IMR-90 (cell line): ENCODE results near the gene ITSN1. TPM values are rescaled to one million over a fixed set of nuclear protein-coding genes. Genes with fewer than 3 reads are reported as not detected.

Experiments
- ATAC-seq: fragments of 200-7000 bp; cut with Tn5 transposase; 2 replicates; pipeline ENCODE4 v1.9.1; 2020; ENCODE audit warnings: low read depth, mild to moderate bottlenecking, moderate library complexity
- BruUV-seq: library from RNA; stranded (reverse); fragments of 400-500 nt; replicated peaks from 2 replicates; lab custom pipeline; 2021; lab: Mats Ljungman, UMichigan
- CTCF ChIA-PET: fragments of 300-600 bp; formaldehyde crosslinking; extraction: SDS; loops from one replicate; lab custom pipeline; 2021; ENCODE audit warnings: antibody characterized with exemption; lab: Yijun Ruan, JAX
- POLR2A ChIA-PET: fragments of 300-600 bp; sonication (Branson Sonifier 250); formaldehyde crosslinking; loops from one replicate; lab custom pipeline; 2022; ENCODE audit warnings: antibody characterized with exemption; ENCODE audit not compliant: unreplicated experiment; lab: Charles Lee
- DNase-seq: peaks from one replicate; pipeline ENCODE4 v3.0.0; 2013
- H2AFZ ChIP-seq: replicated peaks from 2 replicates; pipeline ENCODE3; 2013; ENCODE audit warnings: low read length, mild to moderate bottlenecking; ENCODE audit not compliant: poor library complexity
- H2AK5ac ChIP-seq: 2 replicates; pipeline ENCODE4 v1.6.1; 2013; ENCODE audit warnings: low read depth, low read length, inconsistent platforms
- H2AK9ac ChIP-seq: replicated peaks from 2 replicates; pipeline ENCODE3; 2013; ENCODE audit warnings: mild to moderate bottlenecking, low read depth, low read length, moderate library complexity; ENCODE audit not compliant: poor library complexity
- H2BK120ac ChIP-seq: 2 replicates; pipeline ENCODE4 v1.6.1; 2013; ENCODE audit warnings: low read depth, low read length, inconsistent platforms
- H2BK15ac ChIP-seq: 3 replicates; pipeline ENCODE4 v1.6.1; 2013; ENCODE audit warnings: low read depth, low read length, inconsistent platforms
- H2BK20ac ChIP-seq: 2 replicates; pipeline ENCODE4 v1.6.1; 2013; ENCODE audit warnings: low read depth, mild to moderate bottlenecking, inconsistent platforms, low read length, moderate library complexity
- H2BK5ac ChIP-seq: 2 replicates; pipeline ENCODE4 v1.6.1; 2013; ENCODE audit warnings: mild to moderate bottlenecking, low read depth, low read length, inconsistent platforms; ENCODE audit not compliant: poor library complexity, severe bottlenecking
- H3K14ac ChIP-seq: replicated peaks from 2 replicates; pipeline ENCODE4 v1.6.1; 2013; ENCODE audit warnings: low read depth, low read length, inconsistent platforms
- H3K18ac ChIP-seq: 2 replicates; pipeline ENCODE4 v1.6.1; 2013; ENCODE audit warnings: low read depth, low read length, control low read depth
- H3K23ac ChIP-seq: 2 replicates; pipeline ENCODE4 v1.6.1; 2013; ENCODE audit warnings: low read depth, low read length, inconsistent platforms
- H3K27ac ChIP-seq: 2 replicates; pipeline ENCODE4 v1.5.1; 2013; ENCODE audit warnings: mild to moderate bottlenecking, control low read depth, low read length; ENCODE audit not compliant: insufficient read depth
- H3K27me3 ChIP-seq: 2 replicates; pipeline ENCODE4 v1.6.1; 2013; ENCODE audit warnings: low read length; ENCODE audit not compliant: control insufficient read depth, insufficient read depth
- H3K36me3 ChIP-seq: 2 replicates; pipeline ENCODE4 v1.6.1; 2013; ENCODE audit warnings: low read length, mixed read lengths; ENCODE audit not compliant: control insufficient read depth, insufficient read depth
- H3K4ac ChIP-seq: 2 replicates; pipeline ENCODE4 v1.6.1; 2013; ENCODE audit warnings: low read depth, low read length, inconsistent platforms
- H3K4me1 ChIP-seq: 2 replicates; pipeline ENCODE4 v1.6.1; 2013; ENCODE audit warnings: low read length, mixed read lengths; ENCODE audit not compliant: control insufficient read depth, insufficient read depth
- H3K4me2 ChIP-seq: 2 replicates; pipeline ENCODE4 v1.6.1; 2013; ENCODE audit warnings: low read depth, mild to moderate bottlenecking, control low read depth, low read length, moderate library complexity
- H3K4me3 ChIP-seq: 2 replicates; pipeline ENCODE4 v1.5.1; 2013; ENCODE audit warnings: low read depth, mild to moderate bottlenecking, control low read depth, low read length, moderate library complexity; ENCODE audit not compliant: insufficient read depth
- H3K56ac ChIP-seq: 2 replicates; pipeline ENCODE4 v1.6.1; 2013; ENCODE audit warnings: low read length, inconsistent platforms; ENCODE audit not compliant: insufficient read depth; ENCODE audit errors: extremely low read depth
- H3K79me1 ChIP-seq, 2 experiments: 2 replicates each; pipeline ENCODE4 v1.6.1; 2013; ENCODE audit warnings: low read length in 2 of 2, inconsistent platforms in 1 of 2, low read depth in 1 of 2
- H3K9ac ChIP-seq: 2 replicates; pipeline ENCODE4 v1.6.1; 2013; ENCODE audit warnings: low read depth, low read length, control low read depth
- H3K9me1 ChIP-seq: 2 replicates; pipeline ENCODE4 v1.6.1; 2013; ENCODE audit warnings: low read length, inconsistent platforms; ENCODE audit not compliant: insufficient read depth
- H3K9me3 ChIP-seq: 2 replicates; pipeline ENCODE4 v1.6.1; 2013; ENCODE audit warnings: low read length; ENCODE audit not compliant: control insufficient read depth, insufficient read depth
- H4K20me1 ChIP-seq: 2 replicates; pipeline ENCODE4 v1.6.1; 2013; ENCODE audit warnings: low read length, inconsistent platforms; ENCODE audit not compliant: insufficient read depth
- H4K5ac ChIP-seq: 2 replicates; pipeline ENCODE4 v1.6.1; 2013; ENCODE audit warnings: mild to moderate bottlenecking, low read depth, low read length, control low read depth
- H4K8ac ChIP-seq, 2 experiments: 2 replicates each; pipeline ENCODE4 v1.6.1; 2013; ENCODE audit warnings: low read depth in 2 of 2, low read length in 2 of 2, control low read depth in 1 of 2, inconsistent platforms in 1 of 2
- H4K91ac ChIP-seq: 2 replicates; pipeline ENCODE4 v1.6.1; 2013; ENCODE audit warnings: low read depth, low read length, inconsistent platforms; ENCODE audit not compliant: insufficient read depth
- BHLHE40 ChIP-seq: fragments of 150-350 bp; IDR thresholded peaks from 2 replicates; pipeline ENCODE4 v1.6.1; 2016; ENCODE audit warnings: mild to moderate bottlenecking, low read depth, low read length
- CEBPB ChIP-seq: IDR thresholded peaks from 2 replicates; pipeline ENCODE4 v1.6.1; 2012; ENCODE audit warnings: low read depth, low read length, improper control_type of control experiment
- CHD1 ChIP-seq: IDR thresholded peaks from 2 replicates; pipeline ENCODE4 v1.6.1; 2012; ENCODE audit warnings: low read depth, low read length, improper control_type of control experiment
- CTCF ChIP-seq: conservative IDR thresholded peaks from 2 replicates; pipeline ENCODE4 v1.5.1; 2012; ENCODE audit warnings: mild to moderate bottlenecking, low read depth, low read length, improper control_type of control experiment
- ELK1 ChIP-seq: fragments of 150-350 bp; IDR thresholded peaks from 2 replicates; pipeline ENCODE4 v1.6.1; 2016; ENCODE audit warnings: low read depth, mild to moderate bottlenecking, low read length, moderate library complexity, borderline replicate concordance
- FOS ChIP-seq: fragments of 150-350 bp; IDR thresholded peaks from 2 replicates; pipeline ENCODE4 v1.6.1; 2016; ENCODE audit warnings: low read depth, low read length
- MAFK ChIP-seq: IDR thresholded peaks from 2 replicates; pipeline ENCODE4 v1.6.1; 2012; ENCODE audit warnings: low read depth, low read length, improper control_type of control experiment
- MAZ ChIP-seq: IDR thresholded peaks from 2 replicates; pipeline ENCODE4 v1.6.1; 2012; ENCODE audit warnings: low read depth, mild to moderate bottlenecking, low read length, improper control_type of control experiment, moderate library complexity, borderline replicate concordance
- MXI1 ChIP-seq: IDR thresholded peaks from 2 replicates; pipeline ENCODE4 v1.6.1; 2012; ENCODE audit warnings: low read depth, mild to moderate bottlenecking, low read length, moderate library complexity, borderline replicate concordance
- NFE2L2 ChIP-seq: fragments of 150-350 bp; IDR thresholded peaks from 2 replicates; pipeline ENCODE4 v1.6.1; 2016; ENCODE audit warnings: low read depth, mild to moderate bottlenecking, low read length
- POLR2A ChIP-seq: IDR thresholded peaks from 2 replicates; pipeline ENCODE4 v1.6.1; 2012; ENCODE audit warnings: mild to moderate bottlenecking, low read depth, low read length
- RAD21 ChIP-seq: IDR thresholded peaks from 2 replicates; pipeline ENCODE4 v1.6.1; 2012; ENCODE audit warnings: low read length, improper control_type of control experiment
- RCOR1 ChIP-seq: IDR thresholded peaks from 2 replicates; pipeline ENCODE4 v1.6.1; 2012; ENCODE audit warnings: mild to moderate bottlenecking, low read length, improper control_type of control experiment; ENCODE audit not compliant: insufficient replicate concordance
- RFX5 ChIP-seq: IDR thresholded peaks from 2 replicates; pipeline ENCODE4 v1.8.0; 2012; ENCODE audit warnings: low read depth, mild to moderate bottlenecking, low read length, moderate library complexity
- SMC3 ChIP-seq: fragments of 150-350 bp; IDR thresholded peaks from 2 replicates; pipeline ENCODE4 v1.6.1; 2016; ENCODE audit warnings: low read depth, mild to moderate bottlenecking, antibody characterized with exemption, low read length, moderate library complexity
- USF2 ChIP-seq: fragments of 150-350 bp; IDR thresholded peaks from 2 replicates; pipeline ENCODE4 v1.6.1; 2017; ENCODE audit warnings: mild to moderate bottlenecking, antibody characterized with exemption, low read length, low read depth
- WGBS, 2 experiments: methylation state at CpG; one replicate each; pipeline versions ENCODE4 v1.1.5 to v1.1.7; 2013; ENCODE audit warnings: missing lambda C conversion rate in 2 of 2; ENCODE audit not compliant: insufficient read length in 1 of 2; ENCODE audit errors: extremely low coverage in 2 of 2; 5-methylcytosine and 5-hydroxymethylcytosine counted together
- dilution Hi-C: fragments of 300-500 bp; cut with HindIII; formaldehyde crosslinking; loops from one replicate; pipeline ENCODE4 v1.14.3; 2018; ENCODE audit warnings: low sequenced_read_pairs; ENCODE audit not compliant: unreplicated experiment
- in situ Hi-C: fragments of 300-500 bp; cut with MboI; formaldehyde crosslinking; loops from 3 replicates; pipeline ENCODE4 v1.14.3; 2019; ENCODE audit warnings: low sequenced_read_pairs, inconsistent platforms, mixed read lengths
- intact Hi-C: fragments of 100-400 bp; cut with micrococcal nuclease; formaldehyde crosslinking; loops from 2 replicates; pipeline ENCODE4 v1.10.0; 2022
- polyA plus RNA-seq, 3 experiments: library from polyadenylated mRNA; depleted of rRNA; stranded (reverse); fragments of >200 nt; gene quantifications; 2 replicates each; pipeline ENCODE4 v1.2.3, GENCODE V29; 2012; ENCODE audit warnings: low replicate concordance in 1 of 3
- total RNA-seq: library from RNA; depleted of rRNA; stranded (reverse); fragments of >200 nt; gene quantifications from 2 replicates; pipeline ENCODE4 v1.2.3, GENCODE V29; 2012

ITSN1 gene
- total and polyA plus RNA-seq, 2 of the 4 experiments (the other 2 are of a cell fraction) = 45.4 to 62.0 TPM

GRCh38 chr21:33872881-33873515 is 230.7 kb downstream of the ITSN1 start:
- in situ Hi-C loops (no loop called here), intact Hi-C loops (no loop called here), dilution Hi-C loops (no loop called here)
- Histone ChIP-seq H2AK9ac (no peak overlapping the region), H3K56ac (no peak overlapping the region), H4K20me1 (no peaks in the 10 kb centered on the region), H3K4me2 (no peak overlapping the region), H2BK5ac (no peak overlapping the region), H3K23ac (no peak overlapping the region), H4K5ac (no peak overlapping the region), H3K36me3 (no peaks in the 10 kb centered on the region), H2BK15ac (no peak overlapping the region), H2AK5ac (no peak overlapping the region), H4K91ac (no peak overlapping the region), H4K8ac (no peak overlapping the region), H2AFZ (no peak overlapping the region), H3K14ac (no peak overlapping the region), H3K4me1 (0 out of 2 replicates have a peak, but pooled peaks cover 3% of the 10 kb centered on the region), H3K18ac (no peak overlapping the region), H3K9me3 (no peaks in the 10 kb centered on the region), H3K4me3 (no peak overlapping the region), H3K9ac (no peak overlapping the region), H3K27me3 (peaks cover 1% of the 10 kb centered on the region; the same call in 1 of the 2 replicates), H2BK20ac (no peak overlapping the region), H3K27ac (no peak overlapping the region), H3K79me1 (no peaks in the 10 kb centered on the region), H3K4ac (no peak overlapping the region), H3K9me1 (no peaks in the 10 kb centered on the region; the same call in 1 of the 2 replicates), H2BK120ac (no peak overlapping the region)
- no peak for ATAC-seq
- no peak for DNase-seq
- ChIA-PET POLR2A (no interaction called here), CTCF (no interaction called here)
- WGBS, 2 experiments = 70% methylated on average over 2 of the region's 4 CpGs; no CpG with 5 or more reads in 1 of the 2 experiments
- no TSS peak for BruUV-seq
- TF ChIP-seq CTCF (no peak), CEBPB (no peak), CHD1 (no peak), FOS (no peak), RFX5 (no peak), BHLHE40 (no peak), MAFK (no peak), POLR2A (no peak), RAD21 (no peak), RCOR1 (no peak), NFE2L2 (no peak), USF2 (no peak), MAZ (no peak), ELK1 (no peak), SMC3 (no peak), MXI1 (no peak)
